IMR-90 (cell line): ENCODE measurements around the gene RENBP. TPM values are rescaled to one million over a fixed set of nuclear protein-coding genes. Genes with fewer than 3 reads are reported as not detected.

ENCODE experiments used
- ATAC-seq: fragments of 200-7000 bp; cut with Tn5 transposase; 2 replicates; pipeline ENCODE4 v1.9.1; 2020; ENCODE audit warnings: low read depth, mild to moderate bottlenecking, moderate library complexity
- BruUV-seq: library from RNA; stranded (reverse); fragments of 400-500 nt; replicated peaks from 2 replicates; lab custom pipeline; 2021; lab: Mats Ljungman, UMichigan
- CTCF ChIA-PET: fragments of 300-600 bp; formaldehyde crosslinking; extraction: SDS; loops from one replicate; lab custom pipeline; 2021; ENCODE audit warnings: antibody characterized with exemption; lab: Yijun Ruan, JAX
- POLR2A ChIA-PET: fragments of 300-600 bp; sonication (Branson Sonifier 250); formaldehyde crosslinking; loops from one replicate; lab custom pipeline; 2022; ENCODE audit warnings: antibody characterized with exemption; ENCODE audit not compliant: unreplicated experiment; lab: Charles Lee
- DNase-seq: peaks from one replicate; pipeline ENCODE4 v3.0.0; 2013
- H2AFZ ChIP-seq: replicated peaks from 2 replicates; pipeline ENCODE3; 2013; ENCODE audit warnings: low read length, mild to moderate bottlenecking; ENCODE audit not compliant: poor library complexity
- H2AK5ac ChIP-seq: 2 replicates; pipeline ENCODE4 v1.6.1; 2013; ENCODE audit warnings: low read depth, low read length, inconsistent platforms
- H2AK9ac ChIP-seq: replicated peaks from 2 replicates; pipeline ENCODE3; 2013; ENCODE audit warnings: mild to moderate bottlenecking, low read depth, low read length, moderate library complexity; ENCODE audit not compliant: poor library complexity
- H2BK120ac ChIP-seq: 2 replicates; pipeline ENCODE4 v1.6.1; 2013; ENCODE audit warnings: low read depth, low read length, inconsistent platforms
- H2BK15ac ChIP-seq: 3 replicates; pipeline ENCODE4 v1.6.1; 2013; ENCODE audit warnings: low read depth, low read length, inconsistent platforms
- H2BK20ac ChIP-seq: 2 replicates; pipeline ENCODE4 v1.6.1; 2013; ENCODE audit warnings: low read depth, mild to moderate bottlenecking, inconsistent platforms, low read length, moderate library complexity
- H2BK5ac ChIP-seq: 2 replicates; pipeline ENCODE4 v1.6.1; 2013; ENCODE audit warnings: mild to moderate bottlenecking, low read depth, low read length, inconsistent platforms; ENCODE audit not compliant: poor library complexity, severe bottlenecking
- H3K14ac ChIP-seq: replicated peaks from 2 replicates; pipeline ENCODE4 v1.6.1; 2013; ENCODE audit warnings: low read depth, low read length, inconsistent platforms
- H3K18ac ChIP-seq: 2 replicates; pipeline ENCODE4 v1.6.1; 2013; ENCODE audit warnings: low read depth, low read length, control low read depth
- H3K23ac ChIP-seq: 2 replicates; pipeline ENCODE4 v1.6.1; 2013; ENCODE audit warnings: low read depth, low read length, inconsistent platforms
- H3K27ac ChIP-seq: 2 replicates; pipeline ENCODE4 v1.5.1; 2013; ENCODE audit warnings: mild to moderate bottlenecking, control low read depth, low read length; ENCODE audit not compliant: insufficient read depth
- H3K27me3 ChIP-seq: 2 replicates; pipeline ENCODE4 v1.6.1; 2013; ENCODE audit warnings: low read length; ENCODE audit not compliant: control insufficient read depth, insufficient read depth
- H3K36me3 ChIP-seq: 2 replicates; pipeline ENCODE4 v1.6.1; 2013; ENCODE audit warnings: low read length, mixed read lengths; ENCODE audit not compliant: control insufficient read depth, insufficient read depth
- H3K4ac ChIP-seq: 2 replicates; pipeline ENCODE4 v1.6.1; 2013; ENCODE audit warnings: low read depth, low read length, inconsistent platforms
- H3K4me1 ChIP-seq: 2 replicates; pipeline ENCODE4 v1.6.1; 2013; ENCODE audit warnings: low read length, mixed read lengths; ENCODE audit not compliant: control insufficient read depth, insufficient read depth
- H3K4me2 ChIP-seq: 2 replicates; pipeline ENCODE4 v1.6.1; 2013; ENCODE audit warnings: low read depth, mild to moderate bottlenecking, control low read depth, low read length, moderate library complexity
- H3K4me3 ChIP-seq: 2 replicates; pipeline ENCODE4 v1.5.1; 2013; ENCODE audit warnings: low read depth, mild to moderate bottlenecking, control low read depth, low read length, moderate library complexity; ENCODE audit not compliant: insufficient read depth
- H3K56ac ChIP-seq: 2 replicates; pipeline ENCODE4 v1.6.1; 2013; ENCODE audit warnings: low read length, inconsistent platforms; ENCODE audit not compliant: insufficient read depth; ENCODE audit errors: extremely low read depth
- H3K79me1 ChIP-seq, 2 experiments: 2 replicates each; pipeline ENCODE4 v1.6.1; 2013; ENCODE audit warnings: low read length in 2 of 2, inconsistent platforms in 1 of 2, low read depth in 1 of 2
- H3K9ac ChIP-seq: 2 replicates; pipeline ENCODE4 v1.6.1; 2013; ENCODE audit warnings: low read depth, low read length, control low read depth
- H3K9me1 ChIP-seq: 2 replicates; pipeline ENCODE4 v1.6.1; 2013; ENCODE audit warnings: low read length, inconsistent platforms; ENCODE audit not compliant: insufficient read depth
- H3K9me3 ChIP-seq: 2 replicates; pipeline ENCODE4 v1.6.1; 2013; ENCODE audit warnings: low read length; ENCODE audit not compliant: control insufficient read depth, insufficient read depth
- H4K20me1 ChIP-seq: 2 replicates; pipeline ENCODE4 v1.6.1; 2013; ENCODE audit warnings: low read length, inconsistent platforms; ENCODE audit not compliant: insufficient read depth
- H4K5ac ChIP-seq: 2 replicates; pipeline ENCODE4 v1.6.1; 2013; ENCODE audit warnings: mild to moderate bottlenecking, low read depth, low read length, control low read depth
- H4K8ac ChIP-seq, 2 experiments: 2 replicates each; pipeline ENCODE4 v1.6.1; 2013; ENCODE audit warnings: low read depth in 2 of 2, low read length in 2 of 2, control low read depth in 1 of 2, inconsistent platforms in 1 of 2
- H4K91ac ChIP-seq: 2 replicates; pipeline ENCODE4 v1.6.1; 2013; ENCODE audit warnings: low read depth, low read length, inconsistent platforms; ENCODE audit not compliant: insufficient read depth
- CEBPB ChIP-seq: IDR thresholded peaks from 2 replicates; pipeline ENCODE4 v1.6.1; 2012; ENCODE audit warnings: low read depth, low read length, improper control_type of control experiment
- MAFK ChIP-seq: IDR thresholded peaks from 2 replicates; pipeline ENCODE4 v1.6.1; 2012; ENCODE audit warnings: low read depth, low read length, improper control_type of control experiment
- MXI1 ChIP-seq: IDR thresholded peaks from 2 replicates; pipeline ENCODE4 v1.6.1; 2012; ENCODE audit warnings: low read depth, mild to moderate bottlenecking, low read length, moderate library complexity, borderline replicate concordance
- NFE2L2 ChIP-seq: fragments of 150-350 bp; IDR thresholded peaks from 2 replicates; pipeline ENCODE4 v1.6.1; 2016; ENCODE audit warnings: low read depth, mild to moderate bottlenecking, low read length
- RAD21 ChIP-seq: IDR thresholded peaks from 2 replicates; pipeline ENCODE4 v1.6.1; 2012; ENCODE audit warnings: low read length, improper control_type of control experiment
- SMC3 ChIP-seq: fragments of 150-350 bp; IDR thresholded peaks from 2 replicates; pipeline ENCODE4 v1.6.1; 2016; ENCODE audit warnings: low read depth, mild to moderate bottlenecking, antibody characterized with exemption, low read length, moderate library complexity
- USF2 ChIP-seq: fragments of 150-350 bp; IDR thresholded peaks from 2 replicates; pipeline ENCODE4 v1.6.1; 2017; ENCODE audit warnings: mild to moderate bottlenecking, antibody characterized with exemption, low read length, low read depth
- WGBS, 2 experiments: methylation state at CpG; one replicate each; pipeline versions ENCODE4 v1.1.5 to v1.1.7; 2013; ENCODE audit warnings: missing lambda C conversion rate in 2 of 2; ENCODE audit not compliant: insufficient read length in 1 of 2; ENCODE audit errors: extremely low coverage in 2 of 2; 5-methylcytosine and 5-hydroxymethylcytosine counted together
- dilution Hi-C: fragments of 300-500 bp; cut with HindIII; formaldehyde crosslinking; loops from one replicate; pipeline ENCODE4 v1.14.3; 2018; ENCODE audit warnings: low sequenced_read_pairs; ENCODE audit not compliant: unreplicated experiment
- in situ Hi-C: fragments of 300-500 bp; cut with MboI; formaldehyde crosslinking; loops from 3 replicates; pipeline ENCODE4 v1.14.3; 2019; ENCODE audit warnings: low sequenced_read_pairs, inconsistent platforms, mixed read lengths
- intact Hi-C: fragments of 100-400 bp; cut with micrococcal nuclease; formaldehyde crosslinking; loops from 2 replicates; pipeline ENCODE4 v1.10.0; 2022
- polyA plus RNA-seq, 3 experiments: library from polyadenylated mRNA; depleted of rRNA; stranded (reverse); fragments of >200 nt; gene quantifications; 2 replicates each; pipeline ENCODE4 v1.2.3, GENCODE V29; 2012; ENCODE audit warnings: low replicate concordance in 1 of 3
- total RNA-seq: library from RNA; depleted of rRNA; stranded (reverse); fragments of >200 nt; gene quantifications from 2 replicates; pipeline ENCODE4 v1.2.3, GENCODE V29; 2012

The RENBP gene
- total and polyA plus RNA-seq, 2 of the 4 experiments (the other 2 are of a cell fraction), result 0.15 to 0.18 TPM

DNA sequence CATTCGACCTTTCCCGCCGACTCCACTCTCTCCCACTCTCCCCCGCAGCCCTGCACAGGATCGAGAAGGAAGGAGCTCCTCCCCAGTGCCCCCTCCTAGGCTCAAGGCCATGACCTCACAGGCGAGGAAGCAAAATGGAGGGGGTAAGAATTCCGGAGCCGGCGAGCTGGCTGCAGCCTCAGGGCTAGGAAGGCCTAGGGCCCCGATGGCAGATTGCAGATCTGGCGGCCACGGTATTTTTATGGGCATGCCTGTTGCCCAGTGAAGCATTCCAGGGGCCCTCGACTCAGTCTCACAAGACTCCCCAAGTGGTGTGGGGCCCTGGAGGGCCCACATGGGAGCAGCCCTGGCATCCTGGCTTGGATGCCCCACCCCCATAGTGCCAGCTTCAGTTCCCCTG is 57.5 kb downstream of the RENBP start:
- Histone ChIP-seq H3K79me1 (no peaks in the 10 kb centered on the region), H2AK9ac (no peak overlapping the region), H3K9ac (no peak overlapping the region), H4K91ac (no peak overlapping the region), H2BK15ac (no peak overlapping the region), H3K4ac (no peak overlapping the region), H4K8ac (no peak overlapping the region), H3K27ac (no peak overlapping the region), H2BK20ac (no peak overlapping the region), H3K4me3 (no peak overlapping the region), H2BK120ac (no peak overlapping the region), H3K27me3 (peaks cover 59% of the 10 kb centered on the region), H3K56ac (no peak overlapping the region), H3K9me3 (peaks cover 4% of the 10 kb centered on the region), H4K5ac (no peak overlapping the region), H3K18ac (no peak overlapping the region), H2AFZ (no peak overlapping the region), H3K9me1 (no peaks in the 10 kb centered on the region), H2AK5ac (no peak overlapping the region), H3K23ac (no peak overlapping the region), H3K36me3 (no peaks in the 10 kb centered on the region), H4K20me1 (no peaks in the 10 kb centered on the region), H3K4me2 (no peak overlapping the region), H2BK5ac (no peak overlapping the region), H3K14ac (no peak overlapping the region), H3K4me1 (no peaks in the 10 kb centered on the region)
- ChIA-PET POLR2A (no interaction called here), CTCF (no interaction called here)
- in situ Hi-C loops, result no loop called here
- intact Hi-C loops, result no loop called here
- WGBS, 2 experiments, result 60% methylated on average over 1 of the region's 13 CpGs; no CpG with 5 or more reads in 1 of the 2 experiments
- ATAC-seq, result no peak
- no TSS peak for BruUV-seq
- dilution Hi-C loops, result no loop called here
- no peak for TF ChIP-seq RAD21
- TF ChIP-seq MXI1, result no peak
- TF ChIP-seq SMC3, result no peak
- TF ChIP-seq USF2, result no peak
- TF ChIP-seq NFE2L2, result no peak
- no peak for TF ChIP-seq MAFK
- TF ChIP-seq CEBPB, result no peak
- no peak for DNase-seq
